SU-DHL-6 (cell line): ENCODE data around the gene ERH.
A peak's percentile ranks its signal among the peaks of the same experiment; 100 is the strongest.
"Not testable (repeated sequence)": the region's sequence is repeated elsewhere in the genome, so short reads cannot be mapped to it uniquely, and the experiment has no call there.

ENCODE experiments used
- H2AFZ ChIP-seq: fragments of 200-600 bp; sonication (generic); 2 replicates; pipeline ENCODE4 v1.6.1; 2014; ENCODE audit warnings: low read depth, mild to moderate bottlenecking, moderate library complexity, mixed read lengths, antibody characterized with exemption, low read length; ENCODE audit not compliant: severe bottlenecking
- H3F3A ChIP-seq: fragments of 200-600 bp; shearing (Covaris generic); 2 replicates; pipeline ENCODE4 v1.6.0; 2016; ENCODE audit warnings: antibody characterized with exemption, mild to moderate bottlenecking; ENCODE audit not compliant: insufficient read depth
- H3K27ac ChIP-seq: fragments of 200-600 bp; sonication (generic); 2 replicates; pipeline ENCODE4 v1.5.1; 2016; ENCODE audit warnings: low read depth, mild to moderate bottlenecking, low read length, moderate library complexity, mixed read lengths
- H3K27me3 ChIP-seq: fragments of 200-600 bp; sonication (generic), shearing (Covaris generic); 2 replicates; pipeline ENCODE4 v1.6.0; 2014; ENCODE audit warnings: mild to moderate bottlenecking, low read length
- H3K36me3 ChIP-seq: fragments of 200-600 bp; sonication (generic); 2 replicates; pipeline ENCODE4 v1.6.1; 2014; ENCODE audit warnings: mild to moderate bottlenecking, low read length, mixed read lengths
- H3K4me2 ChIP-seq: fragments of 300-600, 200-600 bp; shearing (Covaris generic), sonication (generic); 2 replicates; pipeline ENCODE4 v1.6.0; 2014; ENCODE audit warnings: low read length, low read depth, mild to moderate bottlenecking; ENCODE audit not compliant: poor library complexity, severe bottlenecking
- H3K4me3 ChIP-seq: fragments of 200-600 bp; sonication (generic); 2 replicates; pipeline ENCODE4 v1.5.1; 2014; ENCODE audit warnings: antibody characterized with exemption, low read length, mild to moderate bottlenecking, mixed read lengths; ENCODE audit not compliant: insufficient read depth, poor library complexity, severe bottlenecking
- H3K79me2 ChIP-seq: fragments of 200-600 bp; sonication (generic); 2 replicates; pipeline ENCODE4 v1.6.1; 2014; ENCODE audit warnings: mild to moderate bottlenecking, low read length, moderate library complexity; ENCODE audit not compliant: insufficient read depth
- H3K9ac ChIP-seq: fragments of 200-600 bp; sonication (generic); 2 replicates; pipeline ENCODE4 v1.7.0; 2014; ENCODE audit warnings: mild to moderate bottlenecking, low read length
- H3K9me2 ChIP-seq: fragments of 200-600 bp; sonication (generic); replicated peaks from 2 replicates; pipeline ENCODE4 v1.6.1; 2014; ENCODE audit warnings: low read length; ENCODE audit not compliant: insufficient read depth
- H3K9me3 ChIP-seq: fragments of 200-600 bp; sonication (generic); 2 replicates; pipeline ENCODE4 v1.6.1; 2014; ENCODE audit warnings: low read length, mixed read lengths; ENCODE audit not compliant: insufficient read depth
- H4K20me1 ChIP-seq: fragments of 200-600 bp; sonication (generic); 2 replicates; pipeline ENCODE4 v1.6.1; 2014; ENCODE audit warnings: low read depth, mild to moderate bottlenecking, antibody characterized with exemption, low read length, moderate library complexity, mixed read lengths
- CTCF ChIP-seq: fragments of 200-600 bp; sonication (generic); IDR thresholded peaks from one replicate; pipeline ENCODE4 v1.5.1; 2017; ENCODE audit warnings: antibody characterized with exemption, mild to moderate bottlenecking, low read length, moderate library complexity; ENCODE audit not compliant: insufficient read depth, poor library complexity, severe bottlenecking
- EZH2phosphoT487 ChIP-seq: fragments of 200-600 bp; sonication (generic), shearing (Covaris generic); conservative IDR thresholded peaks from 2 replicates; pipeline ENCODE4 v1.6.1; 2018; ENCODE audit warnings: mild to moderate bottlenecking, antibody characterized with exemption, low read length, moderate library complexity, mixed read lengths

The ERH gene

DNA sequence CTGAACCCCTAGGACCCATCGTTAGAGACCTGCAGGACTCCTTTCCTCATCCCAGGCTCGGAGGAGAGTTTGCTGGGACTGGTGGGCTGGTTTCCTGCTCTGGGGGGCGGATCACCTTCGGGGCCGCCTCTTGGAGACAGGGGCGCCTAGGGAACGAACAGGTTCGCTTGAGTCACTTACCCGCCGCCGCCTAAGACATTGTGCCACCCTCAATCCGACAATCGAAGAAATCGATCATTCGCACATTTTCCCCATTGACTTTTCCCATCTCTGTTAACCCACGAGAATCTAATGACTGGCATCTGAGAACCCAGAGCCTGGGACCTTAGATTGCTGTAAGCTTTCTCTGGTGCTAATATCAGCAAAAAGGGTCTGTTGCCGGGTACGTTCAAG is 715 bp upstream of the ERH start:
- peaks cover 15% of the 10 kb centered on the region for H4K20me1 ChIP-seq
- H3K9me3 ChIP-seq, result no peaks in the 10 kb centered on the region
- H3K27ac ChIP-seq, result peak overlapping the region; percentile 68
- H3K9me2 ChIP-seq, result no peaks in the 10 kb centered on the region
- H2AFZ ChIP-seq, result peak overlapping the region; percentile 24
- TF ChIP-seq EZH2phosphoT487 (no peak), CTCF (no peak)
- no peaks in the 10 kb centered on the region for H3F3A ChIP-seq
- H3K9ac ChIP-seq, result peak overlapping the region; percentile 96
- H3K4me3 ChIP-seq, result peak overlapping the region; percentile 78
- no peaks in the 10 kb centered on the region for H3K27me3 ChIP-seq
- peaks cover 94% of the 10 kb centered on the region for H3K79me2 ChIP-seq
- peak overlapping the region; percentile 99 for H3K4me2 ChIP-seq
- peaks cover 25% of the 10 kb centered on the region for H3K36me3 ChIP-seq

DNA sequence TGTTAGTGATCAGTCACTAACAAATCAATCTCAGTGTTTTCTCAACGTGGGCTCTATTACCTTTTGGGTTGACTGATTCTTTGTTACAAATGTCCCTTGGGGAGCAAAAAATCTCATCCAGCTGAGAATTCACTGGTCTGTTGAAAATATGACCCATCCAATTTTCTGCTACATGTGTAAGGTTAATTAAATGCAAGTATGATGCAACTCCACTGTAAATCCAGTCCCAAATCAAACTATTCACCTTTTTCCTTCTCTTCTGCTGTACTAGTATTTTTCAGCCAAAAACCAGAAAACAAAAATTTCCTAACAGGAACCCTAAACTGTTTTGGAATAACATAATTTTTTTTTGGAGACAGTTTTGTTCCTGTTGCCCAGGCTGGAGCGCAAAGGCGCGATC is 2.2 kb downstream of the ERH start:
- Histone ChIP-seq H4K20me1 (peaks cover 28% of the 10 kb centered on the region), H3K9me2 (no peaks in the 10 kb centered on the region), H3K4me3 (no peak overlapping the region), H3K4me2 (peak overlapping the region; percentile 99), H3K79me2 (peaks cover 95% of the 10 kb centered on the region), H2AFZ (no peak overlapping the region), H3K9me3 (no peaks in the 10 kb centered on the region), H3K36me3 (peaks cover 50% of the 10 kb centered on the region), H3K9ac (peak overlapping the region; percentile 96), H3K27ac (no peak overlapping the region), H3F3A (no peaks in the 10 kb centered on the region), H3K27me3 (no peaks in the 10 kb centered on the region)
- no peak for TF ChIP-seq CTCF
- TF ChIP-seq EZH2phosphoT487, result no peak

DNA sequence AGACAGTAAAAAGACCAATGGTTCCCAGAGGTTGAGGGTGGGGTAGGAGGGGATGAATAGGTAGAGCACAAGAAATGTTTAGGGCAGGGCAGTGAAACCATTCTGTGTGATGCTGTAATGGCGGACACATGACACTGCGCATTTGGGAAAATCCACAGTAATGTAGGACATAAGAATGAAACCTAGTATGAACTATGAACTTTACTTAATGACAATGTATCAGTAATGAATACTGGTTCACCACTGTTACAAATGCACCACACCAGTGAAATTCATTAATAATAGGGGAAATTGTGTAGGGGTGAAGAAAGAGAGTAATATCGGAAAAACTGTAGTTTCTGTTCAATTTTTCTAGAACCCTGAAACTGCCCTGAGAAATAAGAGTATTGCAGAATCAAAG is 5.6 kb downstream of the ERH start:
- Histone ChIP-seq H3K4me3 (no peak overlapping the region), H2AFZ (no peak overlapping the region), H3K27ac (no peak overlapping the region), H3F3A (no peaks in the 10 kb centered on the region), H3K9me2 (no peaks in the 10 kb centered on the region), H3K4me2 (peak overlapping the region; percentile 12), H3K27me3 (no peaks in the 10 kb centered on the region), H3K79me2 (peaks cover 98% of the 10 kb centered on the region), H3K36me3 (peaks cover 71% of the 10 kb centered on the region), H3K9ac (no peak overlapping the region), H3K9me3 (no peaks in the 10 kb centered on the region), H4K20me1 (peaks cover 51% of the 10 kb centered on the region)
- no peak for TF ChIP-seq EZH2phosphoT487
- TF ChIP-seq CTCF, result no peak

DNA sequence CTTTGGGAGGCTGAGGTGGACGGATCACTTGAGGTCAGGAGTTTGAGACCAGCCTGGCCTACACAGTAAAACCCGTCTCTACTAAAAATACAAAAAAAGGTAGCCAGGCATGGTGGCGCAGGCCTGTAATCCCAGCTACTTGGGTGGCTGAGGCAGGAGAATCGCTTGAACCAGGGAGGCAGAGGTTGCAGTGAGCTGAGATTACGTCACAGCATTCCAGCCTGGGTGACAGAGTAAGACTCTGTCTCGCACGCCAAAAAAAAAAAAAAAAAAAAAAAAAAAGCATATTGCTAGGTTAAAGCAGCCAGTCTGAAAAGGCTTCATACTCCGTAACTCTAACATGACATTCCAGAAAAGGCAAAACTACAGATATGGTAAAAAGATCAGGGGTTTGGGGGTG is 6.7 kb downstream of the ERH start:
- not testable (repeated sequence) for H3K4me2 ChIP-seq, H3K27ac ChIP-seq, H3K9me2 ChIP-seq, H3K4me3 ChIP-seq, H2AFZ ChIP-seq, H3F3A ChIP-seq, H3K9ac ChIP-seq, H3K27me3 ChIP-seq, H3K9me3 ChIP-seq
- peaks cover 70% of the 10 kb centered on the region for H3K36me3 ChIP-seq
- peaks cover 58% of the 10 kb centered on the region for H4K20me1 ChIP-seq
- peaks cover 98% of the 10 kb centered on the region for H3K79me2 ChIP-seq
